HepG2 (cell line): ENCODE measurements around the gene GCH1. TPM values are rescaled to one million over a fixed set of nuclear protein-coding genes. Genes with fewer than 3 reads are reported as not detected.
A peak's percentile ranks its signal among the peaks of the same experiment; 100 is the strongest.

Source experiments
- ATAC-seq: fragments of 200-7000 bp; cut with Tn5 transposase; 3 replicates; pipeline ENCODE4 v1.9.1; 2020; ENCODE audit warnings: mild to moderate bottlenecking, moderate library complexity
- BruUV-seq: library from RNA; stranded (reverse); fragments of 400-500 nt; replicated peaks from 2 replicates; lab custom pipeline; 2021; lab: Mats Ljungman, UMichigan
- CTCF ChIA-PET: fragments of 300-600 bp; formaldehyde crosslinking; extraction: SDS; loops from one replicate; lab custom pipeline; 2021; ENCODE audit warnings: low total read pairs, inconsistent platforms, low intra/inter-chr PET ratio; lab: Yijun Ruan, JAX
- POLR2A ChIA-PET: fragments of 350-600 bp; sonication (Branson Sonifier 250); formaldehyde crosslinking; loops from one replicate; lab custom pipeline; 2020; ENCODE audit warnings: antibody characterized with exemption, inconsistent platforms; lab: Yijun Ruan, JAX
- DNase-seq: peaks from one replicate; pipeline ENCODE4 v3.0.0-alpha.2; 2015; ENCODE audit warnings: low spot score
- FAIRE-seq: peaks from 3 replicates; lab custom pipeline; 2011; peaks lifted over from hg19 to GRCh38; lab: Jason Lieb, UNC
- H2AFZ ChIP-seq: one replicate; pipeline ENCODE4 v1.6.1; 2011; ENCODE audit warnings: low read length, inconsistent platforms
- H3K27ac ChIP-seq: fragments of 300-600 bp; 3 replicates; pipeline ENCODE4 v1.8.0; 2011; ENCODE audit warnings: mixed run types, mild to moderate bottlenecking, mixed read lengths, low read length, inconsistent platforms; ENCODE audit not compliant: insufficient read depth; ENCODE audit errors: extremely low read length
- H3K27me3 ChIP-seq, 2 experiments: fragments of 200-600 bp in 1 of 2; 2 replicates in 1 of 2; 3 replicates in 1 of 2; pipeline versions ENCODE4 v1.6.0 to v1.8.0; 2011; ENCODE audit warnings: low read length in 2 of 2, mild to moderate bottlenecking in 2 of 2, moderate library complexity in 2 of 2, inconsistent platforms in 1 of 2; ENCODE audit not compliant: insufficient read depth in 2 of 2, control insufficient read depth in 1 of 2
- H3K36me3 ChIP-seq, 2 experiments: fragments of 200-600 bp in 1 of 2; replicated peaks in 1 of 2; 2 replicates in 1 of 2; 3 replicates in 1 of 2; pipeline versions ENCODE4 v1.5.1 to v1.8.0; 2011; ENCODE audit warnings: low read length in 2 of 2, inconsistent platforms in 1 of 2; ENCODE audit not compliant: insufficient read depth in 2 of 2, control insufficient read depth in 1 of 2
- H3K4me1 ChIP-seq: 2 replicates; pipeline ENCODE4 v1.5.1; 2012; ENCODE audit warnings: low read length, inconsistent platforms; ENCODE audit not compliant: insufficient read depth
- H3K4me2 ChIP-seq: 2 replicates; pipeline ENCODE4 v1.6.0; 2011; ENCODE audit warnings: low read depth, low read length, inconsistent platforms
- H3K4me3 ChIP-seq, 3 experiments: fragments of 200-600 bp in 1 of 3; sonication (generic), shearing (Covaris generic) in 1 of 3; replicated peaks in 1 of 3; 2 replicates each; pipeline ENCODE4 v1.5.1; 2011 to 2016; ENCODE audit warnings: low read length in 3 of 3, inconsistent platforms in 2 of 3, low read depth in 2 of 3, mild to moderate bottlenecking in 2 of 3, control low read depth in 1 of 3, mixed read lengths in 1 of 3; ENCODE audit not compliant: insufficient read depth in 1 of 3
- H3K79me2 ChIP-seq: one replicate; pipeline ENCODE4 v1.6.1; 2011; ENCODE audit warnings: low read length, inconsistent platforms; ENCODE audit not compliant: insufficient read depth
- H3K9ac ChIP-seq: 2 replicates; pipeline ENCODE4 v1.6.0; 2011; ENCODE audit warnings: mild to moderate bottlenecking, low read depth, low read length, inconsistent platforms; ENCODE audit not compliant: insufficient read depth
- H3K9me3 ChIP-seq: 2 replicates; pipeline ENCODE4 v1.5.1; 2012; ENCODE audit warnings: mild to moderate bottlenecking, low read length
- H4K20me1 ChIP-seq: 2 replicates; pipeline ENCODE4 v1.6.0; 2011; ENCODE audit warnings: inconsistent platforms, mild to moderate bottlenecking, low read length, moderate library complexity; ENCODE audit not compliant: insufficient read depth
- HNRNPL ChIP-seq: fragments of 200-400 bp; formaldehyde crosslinking; IDR thresholded peaks from 2 replicates; pipeline ENCODE4 v1.6.1; 2017; ENCODE audit warnings: mild to moderate bottlenecking, low read depth, low read length
- KAT2B ChIP-seq: fragments of 150-350 bp; IDR thresholded peaks from 2 replicates; pipeline ENCODE4 v1.6.1; 2014; ENCODE audit warnings: low read depth, low read length, borderline replicate concordance
- STAG1 ChIP-seq: sonication (generic); formaldehyde crosslinking; IDR thresholded peaks from 2 replicates; pipeline ENCODE4 v1.4.0; 2020; ENCODE audit warnings: missing genetic modification reagents
- ZBTB33 ChIP-seq: sonication (generic); formaldehyde crosslinking; IDR thresholded peaks from 2 replicates; pipeline ENCODE4 v1.4.0; 2020; ENCODE audit warnings: missing genetic modification reagents
- ZNF180 ChIP-seq: sonication (generic); formaldehyde crosslinking; IDR thresholded peaks from 2 replicates; pipeline ENCODE4 v1.4.0; 2020; ENCODE audit warnings: low read depth, missing genetic modification reagents, borderline replicate concordance
- ZNF687 ChIP-seq: sonication (generic); formaldehyde crosslinking; IDR thresholded peaks from 2 replicates; pipeline ENCODE4 v1.5.1; 2020; ENCODE audit warnings: mild to moderate bottlenecking, missing genetic modification reagents, moderate library complexity
- WGBS: methylation state at CpG from one replicate; pipeline ENCODE4 v1.1.6; 2017; ENCODE audit warnings: low lambda C conversion rate; 5-methylcytosine and 5-hydroxymethylcytosine counted together
- in situ Hi-C: cut with HindIII; loops from 2 replicates; pipeline ENCODE4 v1.10.0; 2017; ENCODE audit warnings: low pct_unique_long_range_greater_than_20kb; ENCODE audit not compliant: extremely low pct_ligation_motif_present
- intact Hi-C: fragments of 100-400 bp; cut with micrococcal nuclease; formaldehyde crosslinking; loops from one replicate; pipeline ENCODE4 v1.10.0; 2022; ENCODE audit not compliant: unreplicated experiment
- polyA plus RNA-seq, 8 experiments: library from polyadenylated mRNA; depleted of rRNA in 3 of 8; stranded (reverse) in 7 of 8; unstranded in 1 of 8; fragments of >200 nt; fragmentation: Illumina TruSeq in 4 of 8; extraction: Trizol in 4 of 8; gene quantifications; 2 replicates each; pipeline versions ENCODE4 v1.2.1 to v1.2.3, GENCODE V29; 2011 to 2016; ENCODE audit warnings: low read depth in 4 of 8, missing spikeins in 1 of 8, mixed read lengths in 1 of 8; ENCODE audit not compliant: insufficient read depth in 1 of 8
- total RNA-seq, 5 experiments: library from RNA; depleted of rRNA; stranded (reverse); fragments of >200 nt; fragmentation: Illumina TruSeq; extraction: Trizol; gene quantifications; 2 replicates each; pipeline ENCODE4 v1.2.3, GENCODE V29; 2016; ENCODE audit warnings: low read depth in 1 of 5
- TF ChIP-seq, protein P1 (sequence below): sonication (generic); formaldehyde crosslinking; IDR thresholded peaks from 2 replicates; pipeline ENCODE4 v1.5.0; 2020; ENCODE audit warnings: mild to moderate bottlenecking, missing genetic modification reagents, moderate library complexity

The GCH1 gene
- total and polyA plus RNA-seq, 2 of the 13 experiments (the other 11 are each of a cell fraction or from before 2014, with no cell fraction given), result 15.0 to 25.2 TPM

- Histone ChIP-seq H3K36me3 (no peaks in the 10 kb centered on the region), H3K27ac (no peak overlapping the region), H3K4me2 (0 out of 2 replicates have a peak overlapping the region, but pooled peaks have one; percentile 10), H3K4me1 (peaks cover 55% of the 10 kb centered on the region), H3K79me2 (no peaks in the 10 kb centered on the region), H2AFZ (no peak overlapping the region), H3K9ac (no peak overlapping the region), H3K4me3 (no peak overlapping the region), H3K9me3 (no peaks in the 10 kb centered on the region), H3K27me3 (no peaks in the 10 kb centered on the region), H4K20me1 (no peaks in the 10 kb centered on the region)
- in situ Hi-C loops (loop anchor here (10.0 kb wide), 1 partner anchor 240 kb away; the partner anchor contains the start of gene SAMD4A), intact Hi-C loops (loop anchor here (5.0 to 10.0 kb wide), 3 partner anchors 88 to 307 kb away; partner anchors contain the start of gene SAMD4A)
- ChIA-PET CTCF (no interaction called here), POLR2A (interaction anchor here (1.6 kb wide), 1 partner anchor 239 kb away, joined by 5 read pairs; no protein-coding TSS in a partner anchor)
- ATAC-seq, result no peak
- TF ChIP-seq KAT2B, result no peak
- TF ChIP-seq ZBTB33 (CRISPR knock-in tag), result 0 out of 2 replicates have a peak, but pooled peaks have one; percentile 34
- no peak for TF ChIP-seq HNRNPL
- FAIRE-seq, result no peak
- no TSS peak for BruUV-seq
- WGBS, result 71% methylated on average over 16 of the region's 16 CpGs
- DNase-seq, result no peak
Measured at GRCh38 chr14:54804538-54805041, 98.0 kb downstream of the GCH1 start.

DNA sequence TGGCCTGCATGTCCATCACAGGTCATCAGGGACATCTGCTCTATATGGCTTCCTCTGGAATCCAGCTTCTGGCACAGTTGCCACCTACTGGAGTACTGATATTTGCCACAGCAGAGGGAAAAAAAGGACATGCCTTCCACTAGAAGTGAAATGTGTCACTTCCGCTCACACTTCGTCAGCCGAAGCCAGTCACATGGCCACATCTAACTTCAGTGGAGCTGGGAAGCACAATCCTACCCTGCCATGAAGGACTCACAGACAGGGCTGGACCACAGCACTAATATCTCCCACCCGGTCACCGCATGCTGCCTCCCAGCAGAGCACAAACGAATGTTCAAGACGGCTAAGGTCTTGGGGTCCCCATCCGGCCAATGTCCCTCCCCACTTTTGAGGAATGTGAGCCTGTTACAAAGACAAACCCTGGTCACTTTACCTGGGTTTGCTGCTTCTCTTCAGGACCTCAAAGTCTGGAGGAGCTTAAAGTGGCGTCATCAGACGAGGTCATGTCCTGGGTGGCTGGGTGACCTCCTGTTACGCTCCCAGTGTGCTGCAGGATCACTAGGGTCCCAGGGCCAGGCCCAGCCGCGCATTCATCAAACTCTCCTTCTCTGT lies 98.6 kb downstream of the GCH1 start:
- intact Hi-C loops, result loop anchor here (10.0 kb wide), 1 partner anchor 239 kb away; the partner anchor contains the start of gene SAMD4A
- ChIA-PET POLR2A (interaction anchor here (1.6 kb wide), 1 partner anchor 239 kb away, joined by 5 read pairs; no protein-coding TSS in a partner anchor), CTCF (no interaction called here)
- no peak overlapping the region for H3K9ac ChIP-seq
- BruUV-seq, result no TSS peak
- no peak overlapping the region for H2AFZ ChIP-seq
- FAIRE-seq, result no peak
- H3K4me3 ChIP-seq, result no peak overlapping the region
- peak; percentile 37 for ATAC-seq
- 40% methylated on average over 1 of the region's 13 CpGs for WGBS
- H3K27me3 ChIP-seq, result no peaks in the 10 kb centered on the region
- peak overlapping the region; percentile 10; the same call in 1 of the 2 replicates for H3K4me2 ChIP-seq
- peaks cover 53% of the 10 kb centered on the region for H3K4me1 ChIP-seq
- no peaks in the 10 kb centered on the region for H3K79me2 ChIP-seq
- no peaks in the 10 kb centered on the region for H4K20me1 ChIP-seq
- H3K36me3 ChIP-seq, result no peaks in the 10 kb centered on the region
- no peaks in the 10 kb centered on the region for H3K9me3 ChIP-seq
- DNase-seq, result peak; percentile 13
- no peak overlapping the region for H3K27ac ChIP-seq
- in situ Hi-C loops, result loop anchor here (10.0 kb wide), 1 partner anchor 239 kb away; the partner anchor contains the start of gene SAMD4A
- TF ChIP-seq ZNF687 (CRISPR knock-in tag) (peak; percentile 34; the same call in 1 of the 2 replicates), STAG1 (CRISPR knock-in tag) (peak; percentile 16; the same call in 1 of the 2 replicates), ZNF180 (CRISPR knock-in tag) (no peak)
- TF ChIP-seq, protein P1, sequence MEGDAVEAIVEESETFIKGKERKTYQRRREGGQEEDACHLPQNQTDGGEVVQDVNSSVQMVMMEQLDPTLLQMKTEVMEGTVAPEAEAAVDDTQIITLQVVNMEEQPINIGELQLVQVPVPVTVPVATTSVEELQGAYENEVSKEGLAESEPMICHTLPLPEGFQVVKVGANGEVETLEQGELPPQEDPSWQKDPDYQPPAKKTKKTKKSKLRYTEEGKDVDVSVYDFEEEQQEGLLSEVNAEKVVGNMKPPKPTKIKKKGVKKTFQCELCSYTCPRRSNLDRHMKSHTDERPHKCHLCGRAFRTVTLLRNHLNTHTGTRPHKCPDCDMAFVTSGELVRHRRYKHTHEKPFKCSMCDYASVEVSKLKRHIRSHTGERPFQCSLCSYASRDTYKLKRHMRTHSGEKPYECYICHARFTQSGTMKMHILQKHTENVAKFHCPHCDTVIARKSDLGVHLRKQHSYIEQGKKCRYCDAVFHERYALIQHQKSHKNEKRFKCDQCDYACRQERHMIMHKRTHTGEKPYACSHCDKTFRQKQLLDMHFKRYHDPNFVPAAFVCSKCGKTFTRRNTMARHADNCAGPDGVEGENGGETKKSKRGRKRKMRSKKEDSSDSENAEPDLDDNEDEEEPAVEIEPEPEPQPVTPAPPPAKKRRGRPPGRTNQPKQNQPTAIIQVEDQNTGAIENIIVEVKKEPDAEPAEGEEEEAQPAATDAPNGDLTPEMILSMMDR, result peak; percentile 15; the same call in 1 of the 2 replicates
